ENCODE measurements around the gene C11orf21.

- TF ChIP-seq, protein P1, sequence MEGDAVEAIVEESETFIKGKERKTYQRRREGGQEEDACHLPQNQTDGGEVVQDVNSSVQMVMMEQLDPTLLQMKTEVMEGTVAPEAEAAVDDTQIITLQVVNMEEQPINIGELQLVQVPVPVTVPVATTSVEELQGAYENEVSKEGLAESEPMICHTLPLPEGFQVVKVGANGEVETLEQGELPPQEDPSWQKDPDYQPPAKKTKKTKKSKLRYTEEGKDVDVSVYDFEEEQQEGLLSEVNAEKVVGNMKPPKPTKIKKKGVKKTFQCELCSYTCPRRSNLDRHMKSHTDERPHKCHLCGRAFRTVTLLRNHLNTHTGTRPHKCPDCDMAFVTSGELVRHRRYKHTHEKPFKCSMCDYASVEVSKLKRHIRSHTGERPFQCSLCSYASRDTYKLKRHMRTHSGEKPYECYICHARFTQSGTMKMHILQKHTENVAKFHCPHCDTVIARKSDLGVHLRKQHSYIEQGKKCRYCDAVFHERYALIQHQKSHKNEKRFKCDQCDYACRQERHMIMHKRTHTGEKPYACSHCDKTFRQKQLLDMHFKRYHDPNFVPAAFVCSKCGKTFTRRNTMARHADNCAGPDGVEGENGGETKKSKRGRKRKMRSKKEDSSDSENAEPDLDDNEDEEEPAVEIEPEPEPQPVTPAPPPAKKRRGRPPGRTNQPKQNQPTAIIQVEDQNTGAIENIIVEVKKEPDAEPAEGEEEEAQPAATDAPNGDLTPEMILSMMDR (IDR thresholded peaks at IDR 0.05): no peak
- TF ChIP-seq EP300 (IDR thresholded peaks at IDR 0.05) (no peak), POLR2AphosphoS5 (IDR thresholded peaks at IDR 0.05) (no peak), POLR2A (IDR thresholded peaks at IDR 0.05) (no peak)
These were observed 40.8 kb upstream of the C11orf21 start for GRCh38 chr11:2342557-2342956.

Data from upper lobe of left lung (tissue), 4 donors.